IMR-90 (cell line): ENCODE data around the gene FMN2. TPM values are rescaled to one million over a fixed set of nuclear protein-coding genes. Genes with fewer than 3 reads are reported as not detected.

Source experiments
- ATAC-seq: fragments of 200-7000 bp; cut with Tn5 transposase; 2 replicates; pipeline ENCODE4 v1.9.1; 2020; ENCODE audit warnings: low read depth, mild to moderate bottlenecking, moderate library complexity
- BruUV-seq: library from RNA; stranded (reverse); fragments of 400-500 nt; replicated peaks from 2 replicates; lab custom pipeline; 2021; lab: Mats Ljungman, UMichigan
- CTCF ChIA-PET: fragments of 300-600 bp; formaldehyde crosslinking; extraction: SDS; loops from one replicate; lab custom pipeline; 2021; ENCODE audit warnings: antibody characterized with exemption; lab: Yijun Ruan, JAX
- POLR2A ChIA-PET: fragments of 300-600 bp; sonication (Branson Sonifier 250); formaldehyde crosslinking; loops from one replicate; lab custom pipeline; 2022; ENCODE audit warnings: antibody characterized with exemption; ENCODE audit not compliant: unreplicated experiment; lab: Charles Lee
- DNase-seq: peaks from one replicate; pipeline ENCODE4 v3.0.0; 2013
- H2AFZ ChIP-seq: replicated peaks from 2 replicates; pipeline ENCODE3; 2013; ENCODE audit warnings: low read length, mild to moderate bottlenecking; ENCODE audit not compliant: poor library complexity
- H2AK5ac ChIP-seq: 2 replicates; pipeline ENCODE4 v1.6.1; 2013; ENCODE audit warnings: low read depth, low read length, inconsistent platforms
- H2AK9ac ChIP-seq: replicated peaks from 2 replicates; pipeline ENCODE3; 2013; ENCODE audit warnings: mild to moderate bottlenecking, low read depth, low read length, moderate library complexity; ENCODE audit not compliant: poor library complexity
- H2BK120ac ChIP-seq: 2 replicates; pipeline ENCODE4 v1.6.1; 2013; ENCODE audit warnings: low read depth, low read length, inconsistent platforms
- H2BK15ac ChIP-seq: 3 replicates; pipeline ENCODE4 v1.6.1; 2013; ENCODE audit warnings: low read depth, low read length, inconsistent platforms
- H2BK20ac ChIP-seq: 2 replicates; pipeline ENCODE4 v1.6.1; 2013; ENCODE audit warnings: low read depth, mild to moderate bottlenecking, inconsistent platforms, low read length, moderate library complexity
- H2BK5ac ChIP-seq: 2 replicates; pipeline ENCODE4 v1.6.1; 2013; ENCODE audit warnings: mild to moderate bottlenecking, low read depth, low read length, inconsistent platforms; ENCODE audit not compliant: poor library complexity, severe bottlenecking
- H3K14ac ChIP-seq: replicated peaks from 2 replicates; pipeline ENCODE4 v1.6.1; 2013; ENCODE audit warnings: low read depth, low read length, inconsistent platforms
- H3K18ac ChIP-seq: 2 replicates; pipeline ENCODE4 v1.6.1; 2013; ENCODE audit warnings: low read depth, low read length, control low read depth
- H3K23ac ChIP-seq: 2 replicates; pipeline ENCODE4 v1.6.1; 2013; ENCODE audit warnings: low read depth, low read length, inconsistent platforms
- H3K27ac ChIP-seq: 2 replicates; pipeline ENCODE4 v1.5.1; 2013; ENCODE audit warnings: mild to moderate bottlenecking, control low read depth, low read length; ENCODE audit not compliant: insufficient read depth
- H3K27me3 ChIP-seq: 2 replicates; pipeline ENCODE4 v1.6.1; 2013; ENCODE audit warnings: low read length; ENCODE audit not compliant: control insufficient read depth, insufficient read depth
- H3K36me3 ChIP-seq: 2 replicates; pipeline ENCODE4 v1.6.1; 2013; ENCODE audit warnings: low read length, mixed read lengths; ENCODE audit not compliant: control insufficient read depth, insufficient read depth
- H3K4ac ChIP-seq: 2 replicates; pipeline ENCODE4 v1.6.1; 2013; ENCODE audit warnings: low read depth, low read length, inconsistent platforms
- H3K4me1 ChIP-seq: 2 replicates; pipeline ENCODE4 v1.6.1; 2013; ENCODE audit warnings: low read length, mixed read lengths; ENCODE audit not compliant: control insufficient read depth, insufficient read depth
- H3K4me2 ChIP-seq: 2 replicates; pipeline ENCODE4 v1.6.1; 2013; ENCODE audit warnings: low read depth, mild to moderate bottlenecking, control low read depth, low read length, moderate library complexity
- H3K4me3 ChIP-seq: 2 replicates; pipeline ENCODE4 v1.5.1; 2013; ENCODE audit warnings: low read depth, mild to moderate bottlenecking, control low read depth, low read length, moderate library complexity; ENCODE audit not compliant: insufficient read depth
- H3K56ac ChIP-seq: 2 replicates; pipeline ENCODE4 v1.6.1; 2013; ENCODE audit warnings: low read length, inconsistent platforms; ENCODE audit not compliant: insufficient read depth; ENCODE audit errors: extremely low read depth
- H3K79me1 ChIP-seq, 2 experiments: 2 replicates each; pipeline ENCODE4 v1.6.1; 2013; ENCODE audit warnings: low read length in 2 of 2, inconsistent platforms in 1 of 2, low read depth in 1 of 2
- H3K9ac ChIP-seq: 2 replicates; pipeline ENCODE4 v1.6.1; 2013; ENCODE audit warnings: low read depth, low read length, control low read depth
- H3K9me1 ChIP-seq: 2 replicates; pipeline ENCODE4 v1.6.1; 2013; ENCODE audit warnings: low read length, inconsistent platforms; ENCODE audit not compliant: insufficient read depth
- H3K9me3 ChIP-seq: 2 replicates; pipeline ENCODE4 v1.6.1; 2013; ENCODE audit warnings: low read length; ENCODE audit not compliant: control insufficient read depth, insufficient read depth
- H4K20me1 ChIP-seq: 2 replicates; pipeline ENCODE4 v1.6.1; 2013; ENCODE audit warnings: low read length, inconsistent platforms; ENCODE audit not compliant: insufficient read depth
- H4K5ac ChIP-seq: 2 replicates; pipeline ENCODE4 v1.6.1; 2013; ENCODE audit warnings: mild to moderate bottlenecking, low read depth, low read length, control low read depth
- H4K8ac ChIP-seq, 2 experiments: 2 replicates each; pipeline ENCODE4 v1.6.1; 2013; ENCODE audit warnings: low read depth in 2 of 2, low read length in 2 of 2, control low read depth in 1 of 2, inconsistent platforms in 1 of 2
- H4K91ac ChIP-seq: 2 replicates; pipeline ENCODE4 v1.6.1; 2013; ENCODE audit warnings: low read depth, low read length, inconsistent platforms; ENCODE audit not compliant: insufficient read depth
- CEBPB ChIP-seq: IDR thresholded peaks from 2 replicates; pipeline ENCODE4 v1.6.1; 2012; ENCODE audit warnings: low read depth, low read length, improper control_type of control experiment
- CHD1 ChIP-seq: IDR thresholded peaks from 2 replicates; pipeline ENCODE4 v1.6.1; 2012; ENCODE audit warnings: low read depth, low read length, improper control_type of control experiment
- FOS ChIP-seq: fragments of 150-350 bp; IDR thresholded peaks from 2 replicates; pipeline ENCODE4 v1.6.1; 2016; ENCODE audit warnings: low read depth, low read length
- MAFK ChIP-seq: IDR thresholded peaks from 2 replicates; pipeline ENCODE4 v1.6.1; 2012; ENCODE audit warnings: low read depth, low read length, improper control_type of control experiment
- NFE2L2 ChIP-seq: fragments of 150-350 bp; IDR thresholded peaks from 2 replicates; pipeline ENCODE4 v1.6.1; 2016; ENCODE audit warnings: low read depth, mild to moderate bottlenecking, low read length
- POLR2A ChIP-seq: IDR thresholded peaks from 2 replicates; pipeline ENCODE4 v1.6.1; 2012; ENCODE audit warnings: mild to moderate bottlenecking, low read depth, low read length
- RFX5 ChIP-seq: IDR thresholded peaks from 2 replicates; pipeline ENCODE4 v1.8.0; 2012; ENCODE audit warnings: low read depth, mild to moderate bottlenecking, low read length, moderate library complexity
- USF2 ChIP-seq: fragments of 150-350 bp; IDR thresholded peaks from 2 replicates; pipeline ENCODE4 v1.6.1; 2017; ENCODE audit warnings: mild to moderate bottlenecking, antibody characterized with exemption, low read length, low read depth
- WGBS, 2 experiments: methylation state at CpG; one replicate each; pipeline versions ENCODE4 v1.1.5 to v1.1.7; 2013; ENCODE audit warnings: missing lambda C conversion rate in 2 of 2; ENCODE audit not compliant: insufficient read length in 1 of 2; ENCODE audit errors: extremely low coverage in 2 of 2; 5-methylcytosine and 5-hydroxymethylcytosine counted together
- dilution Hi-C: fragments of 300-500 bp; cut with HindIII; formaldehyde crosslinking; loops from one replicate; pipeline ENCODE4 v1.14.3; 2018; ENCODE audit warnings: low sequenced_read_pairs; ENCODE audit not compliant: unreplicated experiment
- in situ Hi-C: fragments of 300-500 bp; cut with MboI; formaldehyde crosslinking; loops from 3 replicates; pipeline ENCODE4 v1.14.3; 2019; ENCODE audit warnings: low sequenced_read_pairs, inconsistent platforms, mixed read lengths
- intact Hi-C: fragments of 100-400 bp; cut with micrococcal nuclease; formaldehyde crosslinking; loops from 2 replicates; pipeline ENCODE4 v1.10.0; 2022
- polyA plus RNA-seq, 3 experiments: library from polyadenylated mRNA; depleted of rRNA; stranded (reverse); fragments of >200 nt; gene quantifications; 2 replicates each; pipeline ENCODE4 v1.2.3, GENCODE V29; 2012; ENCODE audit warnings: low replicate concordance in 1 of 3
- total RNA-seq: library from RNA; depleted of rRNA; stranded (reverse); fragments of >200 nt; gene quantifications from 2 replicates; pipeline ENCODE4 v1.2.3, GENCODE V29; 2012
- TF ChIP-seq, protein P1 (sequence below): fragments of 150-350 bp; IDR thresholded peaks from 2 replicates; pipeline ENCODE4 v1.6.1; 2016; ENCODE audit warnings: low read depth, mild to moderate bottlenecking, low read length, moderate library complexity, borderline replicate concordance

The FMN2 gene
- total and polyA plus RNA-seq, 2 of the 4 experiments (the other 2 are of a cell fraction) = 29.0 to 35.8 TPM

- Histone ChIP-seq H2BK120ac (no peak overlapping the region), H3K4me1 (peaks cover 8% of the 10 kb centered on the region), H3K56ac (no peak overlapping the region), H3K9me3 (no peaks in the 10 kb centered on the region), H4K8ac (no peak overlapping the region), H3K4me2 (no peak overlapping the region), H2AK5ac (no peak overlapping the region), H4K5ac (no peak overlapping the region), H2AK9ac (no peak overlapping the region), H3K14ac (no peak overlapping the region), H3K23ac (no peak overlapping the region), H3K4me3 (no peak overlapping the region), H2BK15ac (no peak overlapping the region), H3K27ac (no peak overlapping the region), H2AFZ (no peak overlapping the region), H3K27me3 (no peaks in the 10 kb centered on the region), H4K91ac (no peak overlapping the region), H2BK20ac (no peak overlapping the region), H2BK5ac (no peak overlapping the region), H4K20me1 (peaks cover 37% of the 10 kb centered on the region), H3K9me1 (peaks cover 11% of the 10 kb centered on the region), H3K9ac (no peak overlapping the region), H3K18ac (no peak overlapping the region), H3K79me1 (peaks cover 28 to 55% of the 10 kb centered on the region in 2 experiments), H3K4ac (no peak overlapping the region), H3K36me3 (no peaks in the 10 kb centered on the region)
- ChIA-PET POLR2A (no interaction called here), CTCF (interaction anchor here (1.2 kb wide), 2 partner anchors 70 to 93 kb away, joined by 3 to 5 read pairs; no protein-coding TSS in a partner anchor)
- intact Hi-C loops (no loop called here), in situ Hi-C loops (no loop called here), dilution Hi-C loops (no loop called here)
- no peak for TF ChIP-seq CEBPB
- no peak for TF ChIP-seq CHD1
- no peak for TF ChIP-seq POLR2A
- TF ChIP-seq, protein P1, sequence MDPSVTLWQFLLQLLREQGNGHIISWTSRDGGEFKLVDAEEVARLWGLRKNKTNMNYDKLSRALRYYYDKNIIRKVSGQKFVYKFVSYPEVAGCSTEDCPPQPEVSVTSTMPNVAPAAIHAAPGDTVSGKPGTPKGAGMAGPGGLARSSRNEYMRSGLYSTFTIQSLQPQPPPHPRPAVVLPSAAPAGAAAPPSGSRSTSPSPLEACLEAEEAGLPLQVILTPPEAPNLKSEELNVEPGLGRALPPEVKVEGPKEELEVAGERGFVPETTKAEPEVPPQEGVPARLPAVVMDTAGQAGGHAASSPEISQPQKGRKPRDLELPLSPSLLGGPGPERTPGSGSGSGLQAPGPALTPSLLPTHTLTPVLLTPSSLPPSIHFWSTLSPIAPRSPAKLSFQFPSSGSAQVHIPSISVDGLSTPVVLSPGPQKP = no peak
- no peak for TF ChIP-seq NFE2L2
- no peak for TF ChIP-seq FOS
- TF ChIP-seq RFX5 = no peak
- no peak for TF ChIP-seq MAFK
- no peak for TF ChIP-seq USF2
- BruUV-seq = no TSS peak
- ATAC-seq (no peak), DNase-seq (no peak)
- WGBS, 2 experiments = no CpG with 5 or more reads among the region's 4 CpGs
These were observed 5.3 kb downstream of the FMN2 start for GRCh38 chr1:240096974-240097373.
